IMR-90 (cell line): Measurements from ENCODE around the gene CCDC120. TPM values are rescaled to one million over a fixed set of nuclear protein-coding genes. Genes with fewer than 3 reads are reported as not detected.

Source experiments
- ATAC-seq: fragments of 200-7000 bp; cut with Tn5 transposase; 2 replicates; pipeline ENCODE4 v1.9.1; 2020; ENCODE audit warnings: low read depth, mild to moderate bottlenecking, moderate library complexity
- BruUV-seq: library from RNA; stranded (reverse); fragments of 400-500 nt; replicated peaks from 2 replicates; lab custom pipeline; 2021; lab: Mats Ljungman, UMichigan
- CTCF ChIA-PET: fragments of 300-600 bp; formaldehyde crosslinking; extraction: SDS; loops from one replicate; lab custom pipeline; 2021; ENCODE audit warnings: antibody characterized with exemption; lab: Yijun Ruan, JAX
- POLR2A ChIA-PET: fragments of 300-600 bp; sonication (Branson Sonifier 250); formaldehyde crosslinking; loops from one replicate; lab custom pipeline; 2022; ENCODE audit warnings: antibody characterized with exemption; ENCODE audit not compliant: unreplicated experiment; lab: Charles Lee
- DNase-seq: peaks from one replicate; pipeline ENCODE4 v3.0.0; 2013
- H2AFZ ChIP-seq: replicated peaks from 2 replicates; pipeline ENCODE3; 2013; ENCODE audit warnings: low read length, mild to moderate bottlenecking; ENCODE audit not compliant: poor library complexity
- H2AK5ac ChIP-seq: 2 replicates; pipeline ENCODE4 v1.6.1; 2013; ENCODE audit warnings: low read depth, low read length, inconsistent platforms
- H2AK9ac ChIP-seq: replicated peaks from 2 replicates; pipeline ENCODE3; 2013; ENCODE audit warnings: mild to moderate bottlenecking, low read depth, low read length, moderate library complexity; ENCODE audit not compliant: poor library complexity
- H2BK120ac ChIP-seq: 2 replicates; pipeline ENCODE4 v1.6.1; 2013; ENCODE audit warnings: low read depth, low read length, inconsistent platforms
- H2BK15ac ChIP-seq: 3 replicates; pipeline ENCODE4 v1.6.1; 2013; ENCODE audit warnings: low read depth, low read length, inconsistent platforms
- H2BK20ac ChIP-seq: 2 replicates; pipeline ENCODE4 v1.6.1; 2013; ENCODE audit warnings: low read depth, mild to moderate bottlenecking, inconsistent platforms, low read length, moderate library complexity
- H2BK5ac ChIP-seq: 2 replicates; pipeline ENCODE4 v1.6.1; 2013; ENCODE audit warnings: mild to moderate bottlenecking, low read depth, low read length, inconsistent platforms; ENCODE audit not compliant: poor library complexity, severe bottlenecking
- H3K14ac ChIP-seq: replicated peaks from 2 replicates; pipeline ENCODE4 v1.6.1; 2013; ENCODE audit warnings: low read depth, low read length, inconsistent platforms
- H3K18ac ChIP-seq: 2 replicates; pipeline ENCODE4 v1.6.1; 2013; ENCODE audit warnings: low read depth, low read length, control low read depth
- H3K23ac ChIP-seq: 2 replicates; pipeline ENCODE4 v1.6.1; 2013; ENCODE audit warnings: low read depth, low read length, inconsistent platforms
- H3K27ac ChIP-seq: 2 replicates; pipeline ENCODE4 v1.5.1; 2013; ENCODE audit warnings: mild to moderate bottlenecking, control low read depth, low read length; ENCODE audit not compliant: insufficient read depth
- H3K27me3 ChIP-seq: 2 replicates; pipeline ENCODE4 v1.6.1; 2013; ENCODE audit warnings: low read length; ENCODE audit not compliant: control insufficient read depth, insufficient read depth
- H3K36me3 ChIP-seq: 2 replicates; pipeline ENCODE4 v1.6.1; 2013; ENCODE audit warnings: low read length, mixed read lengths; ENCODE audit not compliant: control insufficient read depth, insufficient read depth
- H3K4ac ChIP-seq: 2 replicates; pipeline ENCODE4 v1.6.1; 2013; ENCODE audit warnings: low read depth, low read length, inconsistent platforms
- H3K4me1 ChIP-seq: 2 replicates; pipeline ENCODE4 v1.6.1; 2013; ENCODE audit warnings: low read length, mixed read lengths; ENCODE audit not compliant: control insufficient read depth, insufficient read depth
- H3K4me2 ChIP-seq: 2 replicates; pipeline ENCODE4 v1.6.1; 2013; ENCODE audit warnings: low read depth, mild to moderate bottlenecking, control low read depth, low read length, moderate library complexity
- H3K4me3 ChIP-seq: 2 replicates; pipeline ENCODE4 v1.5.1; 2013; ENCODE audit warnings: low read depth, mild to moderate bottlenecking, control low read depth, low read length, moderate library complexity; ENCODE audit not compliant: insufficient read depth
- H3K56ac ChIP-seq: 2 replicates; pipeline ENCODE4 v1.6.1; 2013; ENCODE audit warnings: low read length, inconsistent platforms; ENCODE audit not compliant: insufficient read depth; ENCODE audit errors: extremely low read depth
- H3K79me1 ChIP-seq, 2 experiments: 2 replicates each; pipeline ENCODE4 v1.6.1; 2013; ENCODE audit warnings: low read length in 2 of 2, inconsistent platforms in 1 of 2, low read depth in 1 of 2
- H3K9ac ChIP-seq: 2 replicates; pipeline ENCODE4 v1.6.1; 2013; ENCODE audit warnings: low read depth, low read length, control low read depth
- H3K9me1 ChIP-seq: 2 replicates; pipeline ENCODE4 v1.6.1; 2013; ENCODE audit warnings: low read length, inconsistent platforms; ENCODE audit not compliant: insufficient read depth
- H3K9me3 ChIP-seq: 2 replicates; pipeline ENCODE4 v1.6.1; 2013; ENCODE audit warnings: low read length; ENCODE audit not compliant: control insufficient read depth, insufficient read depth
- H4K20me1 ChIP-seq: 2 replicates; pipeline ENCODE4 v1.6.1; 2013; ENCODE audit warnings: low read length, inconsistent platforms; ENCODE audit not compliant: insufficient read depth
- H4K5ac ChIP-seq: 2 replicates; pipeline ENCODE4 v1.6.1; 2013; ENCODE audit warnings: mild to moderate bottlenecking, low read depth, low read length, control low read depth
- H4K8ac ChIP-seq, 2 experiments: 2 replicates each; pipeline ENCODE4 v1.6.1; 2013; ENCODE audit warnings: low read depth in 2 of 2, low read length in 2 of 2, control low read depth in 1 of 2, inconsistent platforms in 1 of 2
- H4K91ac ChIP-seq: 2 replicates; pipeline ENCODE4 v1.6.1; 2013; ENCODE audit warnings: low read depth, low read length, inconsistent platforms; ENCODE audit not compliant: insufficient read depth
- BHLHE40 ChIP-seq: fragments of 150-350 bp; IDR thresholded peaks from 2 replicates; pipeline ENCODE4 v1.6.1; 2016; ENCODE audit warnings: mild to moderate bottlenecking, low read depth, low read length
- CEBPB ChIP-seq: IDR thresholded peaks from 2 replicates; pipeline ENCODE4 v1.6.1; 2012; ENCODE audit warnings: low read depth, low read length, improper control_type of control experiment
- MAZ ChIP-seq: IDR thresholded peaks from 2 replicates; pipeline ENCODE4 v1.6.1; 2012; ENCODE audit warnings: low read depth, mild to moderate bottlenecking, low read length, improper control_type of control experiment, moderate library complexity, borderline replicate concordance
- RCOR1 ChIP-seq: IDR thresholded peaks from 2 replicates; pipeline ENCODE4 v1.6.1; 2012; ENCODE audit warnings: mild to moderate bottlenecking, low read length, improper control_type of control experiment; ENCODE audit not compliant: insufficient replicate concordance
- RFX5 ChIP-seq: IDR thresholded peaks from 2 replicates; pipeline ENCODE4 v1.8.0; 2012; ENCODE audit warnings: low read depth, mild to moderate bottlenecking, low read length, moderate library complexity
- USF2 ChIP-seq: fragments of 150-350 bp; IDR thresholded peaks from 2 replicates; pipeline ENCODE4 v1.6.1; 2017; ENCODE audit warnings: mild to moderate bottlenecking, antibody characterized with exemption, low read length, low read depth
- WGBS, 2 experiments: methylation state at CpG; one replicate each; pipeline versions ENCODE4 v1.1.5 to v1.1.7; 2013; ENCODE audit warnings: missing lambda C conversion rate in 2 of 2; ENCODE audit not compliant: insufficient read length in 1 of 2; ENCODE audit errors: extremely low coverage in 2 of 2; 5-methylcytosine and 5-hydroxymethylcytosine counted together
- dilution Hi-C: fragments of 300-500 bp; cut with HindIII; formaldehyde crosslinking; loops from one replicate; pipeline ENCODE4 v1.14.3; 2018; ENCODE audit warnings: low sequenced_read_pairs; ENCODE audit not compliant: unreplicated experiment
- in situ Hi-C: fragments of 300-500 bp; cut with MboI; formaldehyde crosslinking; loops from 3 replicates; pipeline ENCODE4 v1.14.3; 2019; ENCODE audit warnings: low sequenced_read_pairs, inconsistent platforms, mixed read lengths
- intact Hi-C: fragments of 100-400 bp; cut with micrococcal nuclease; formaldehyde crosslinking; loops from 2 replicates; pipeline ENCODE4 v1.10.0; 2022
- polyA plus RNA-seq, 3 experiments: library from polyadenylated mRNA; depleted of rRNA; stranded (reverse); fragments of >200 nt; gene quantifications; 2 replicates each; pipeline ENCODE4 v1.2.3, GENCODE V29; 2012; ENCODE audit warnings: low replicate concordance in 1 of 3
- total RNA-seq: library from RNA; depleted of rRNA; stranded (reverse); fragments of >200 nt; gene quantifications from 2 replicates; pipeline ENCODE4 v1.2.3, GENCODE V29; 2012

Gene CCDC120
- total and polyA plus RNA-seq, 2 of the 4 experiments (the other 2 are of a cell fraction) = 0.18 to 2.0 TPM

- no CpG with 5 or more reads among the region's 4 CpGs for WGBS, 2 experiments
- H3K27me3 ChIP-seq = no peaks in the 10 kb centered on the region
- H3K9me1 ChIP-seq = no peaks in the 10 kb centered on the region
- DNase-seq (no peak), ATAC-seq (no peak)
- no peak overlapping the region for H2AK5ac ChIP-seq
- no peak overlapping the region for H3K4me2 ChIP-seq
- H2BK5ac ChIP-seq = no peak overlapping the region
- no peaks in the 10 kb centered on the region for H3K36me3 ChIP-seq
- dilution Hi-C loops (no loop called here), intact Hi-C loops (no loop called here), in situ Hi-C loops (no loop called here)
- H2BK120ac ChIP-seq = no peak overlapping the region
- H4K8ac ChIP-seq = no peak overlapping the region
- TF ChIP-seq RCOR1 (no peak), CEBPB (no peak), MAZ (no peak), USF2 (no peak), BHLHE40 (no peak), RFX5 (no peak)
- H3K27ac ChIP-seq = no peak overlapping the region
- BruUV-seq = no TSS peak
- H3K56ac ChIP-seq = no peak overlapping the region
- no peak overlapping the region for H3K18ac ChIP-seq
- H3K14ac ChIP-seq = no peak overlapping the region
- H3K9me3 ChIP-seq = no peaks in the 10 kb centered on the region
- H2BK15ac ChIP-seq = no peak overlapping the region
- H3K9ac ChIP-seq = no peak overlapping the region
- no peaks in the 10 kb centered on the region for H4K20me1 ChIP-seq
- no peak overlapping the region for H3K23ac ChIP-seq
- H2BK20ac ChIP-seq = no peak overlapping the region
- H4K5ac ChIP-seq = no peak overlapping the region
- H4K91ac ChIP-seq = no peak overlapping the region
- CTCF ChIA-PET = no interaction called here
- no peak overlapping the region for H2AK9ac ChIP-seq
- H2AFZ ChIP-seq = no peak overlapping the region
- POLR2A ChIA-PET = no interaction called here
- H3K4me1 ChIP-seq = no peaks in the 10 kb centered on the region
- no peak overlapping the region for H3K4me3 ChIP-seq
- H3K4ac ChIP-seq = no peak overlapping the region
- no peaks in the 10 kb centered on the region for H3K79me1 ChIP-seq
Observed at GRCh38 chrX:49089553-49089952, 30.8 kb downstream of the CCDC120 start.
